DMS153 (cell line): ENCODE data around the gene PSTK.

ENCODE experiments used
- DNase-seq: peaks from one replicate; lab custom pipeline; 2025; lab: John Stamatoyannopoulos, UW

PSTK gene

GRCh38 chr10:123019941-123020703 lies 39.9 kb downstream of the PSTK start:
- DNase-seq = peak; percentile 29

- DNase-seq = no peak
These were observed 41.3 kb downstream of the PSTK start for GRCh38 chr10:123021517-123021916.

- no peak for DNase-seq
These were observed 44.3 kb downstream of the PSTK start for GRCh38 chr10:123024540-123024939.

GRCh38 chr10:123026302-123026701 lies 46.1 kb downstream of the PSTK start:
- no peak for DNase-seq

GRCh38 chr10:123027861-123028260 lies 47.7 kb downstream of the PSTK start:
- no peak for DNase-seq

GRCh38 chr10:123031124-123031523 lies 50.9 kb downstream of the PSTK start:
- DNase-seq = no peak

GRCh38 chr10:123034332-123034731 lies 54.1 kb downstream of the PSTK start:
- no peak for DNase-seq

- DNase-seq = no peak
These were observed 55.4 kb downstream of the PSTK start for GRCh38 chr10:123035467-123036086.

- no peak for DNase-seq
These were observed 58.8 kb downstream of the PSTK start for GRCh38 chr10:123038782-123039631.

- DNase-seq = no peak
These were observed 59.4 kb downstream of the PSTK start for GRCh38 chr10:123039632-123039930.
